ENCODE results near the gene EXOC4. TPM values are rescaled to one million over a fixed set of nuclear protein-coding genes. Genes with fewer than 3 reads are reported as not detected.

The EXOC4 gene
- total and polyA plus RNA-seq, 9 donors, result 26.8 to 80.5 (median 70.7) TPM

- no peaks in the 10 kb centered on the region for H3K9me3 ChIP-seq
- H3K4me3 ChIP-seq, result no peak overlapping the region
- WGBS, 3 donors, result 97 to 100% (median 97%) methylated on average over 2 of the region's 2 CpGs
- no peak for DNase-seq
- H3K27ac ChIP-seq, result no peak overlapping the region
- H3K36me3 ChIP-seq, result no peaks in the 10 kb centered on the region
- intact Hi-C loops (cut with DNase I), result no loop called here
- TF ChIP-seq POLR2A (IDR thresholded peaks at IDR 0.05), result no peak
- TF ChIP-seq, protein P1, sequence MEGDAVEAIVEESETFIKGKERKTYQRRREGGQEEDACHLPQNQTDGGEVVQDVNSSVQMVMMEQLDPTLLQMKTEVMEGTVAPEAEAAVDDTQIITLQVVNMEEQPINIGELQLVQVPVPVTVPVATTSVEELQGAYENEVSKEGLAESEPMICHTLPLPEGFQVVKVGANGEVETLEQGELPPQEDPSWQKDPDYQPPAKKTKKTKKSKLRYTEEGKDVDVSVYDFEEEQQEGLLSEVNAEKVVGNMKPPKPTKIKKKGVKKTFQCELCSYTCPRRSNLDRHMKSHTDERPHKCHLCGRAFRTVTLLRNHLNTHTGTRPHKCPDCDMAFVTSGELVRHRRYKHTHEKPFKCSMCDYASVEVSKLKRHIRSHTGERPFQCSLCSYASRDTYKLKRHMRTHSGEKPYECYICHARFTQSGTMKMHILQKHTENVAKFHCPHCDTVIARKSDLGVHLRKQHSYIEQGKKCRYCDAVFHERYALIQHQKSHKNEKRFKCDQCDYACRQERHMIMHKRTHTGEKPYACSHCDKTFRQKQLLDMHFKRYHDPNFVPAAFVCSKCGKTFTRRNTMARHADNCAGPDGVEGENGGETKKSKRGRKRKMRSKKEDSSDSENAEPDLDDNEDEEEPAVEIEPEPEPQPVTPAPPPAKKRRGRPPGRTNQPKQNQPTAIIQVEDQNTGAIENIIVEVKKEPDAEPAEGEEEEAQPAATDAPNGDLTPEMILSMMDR (IDR thresholded peaks at IDR 0.05), result no peak
- no peak for TF ChIP-seq EP300 (IDR thresholded peaks at IDR 0.05)
- no peaks in the 10 kb centered on the region for H3K4me1 ChIP-seq (ENCODE audit: insufficient read depth)
- H3K27me3 ChIP-seq, result no peaks in the 10 kb centered on the region
These were observed 269.6 kb downstream of the EXOC4 start for GRCh38 chr7:133522501-133522900.

DNA sequence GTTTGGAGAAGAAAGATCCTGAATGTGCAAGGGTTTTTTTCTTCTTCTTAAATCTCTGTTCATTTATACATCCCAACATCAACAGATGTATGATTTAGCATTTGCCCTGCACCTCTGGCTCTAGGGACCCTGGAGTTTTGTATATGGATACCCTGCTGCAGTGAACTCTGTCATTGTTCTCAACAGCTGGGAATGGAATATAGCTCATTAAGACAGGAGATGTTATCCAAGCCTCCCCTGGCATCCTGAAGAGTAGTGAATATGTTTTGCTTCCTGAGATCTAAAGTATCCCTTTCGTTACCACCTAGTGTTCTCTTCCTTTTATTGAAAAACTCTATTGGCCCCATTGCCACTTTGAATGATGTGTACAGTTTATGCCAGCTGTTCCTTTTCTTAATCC, 275.9 kb downstream of the EXOC4 start:
- Histone ChIP-seq H3K27me3 (no peaks in the 10 kb centered on the region), H3K36me3 (no peaks in the 10 kb centered on the region), H3K9me3 (no peaks in the 10 kb centered on the region), H3K4me1 (ENCODE audit: insufficient read depth) (peaks cover 2% of the 10 kb centered on the region), H3K4me3 (no peak overlapping the region), H3K27ac (no peak overlapping the region)
- 65 to 76% (median 70%) methylated on average over 1 of the region's 1 CpG for WGBS, 3 donors
- TF ChIP-seq POLR2A (IDR thresholded peaks at IDR 0.05), result no peak
- TF ChIP-seq, protein P1 (IDR thresholded peaks at IDR 0.05), result no peak
- TF ChIP-seq EP300 (IDR thresholded peaks at IDR 0.05), result no peak
- intact Hi-C loops (cut with DNase I), result no loop called here
- no peak for DNase-seq

DNA sequence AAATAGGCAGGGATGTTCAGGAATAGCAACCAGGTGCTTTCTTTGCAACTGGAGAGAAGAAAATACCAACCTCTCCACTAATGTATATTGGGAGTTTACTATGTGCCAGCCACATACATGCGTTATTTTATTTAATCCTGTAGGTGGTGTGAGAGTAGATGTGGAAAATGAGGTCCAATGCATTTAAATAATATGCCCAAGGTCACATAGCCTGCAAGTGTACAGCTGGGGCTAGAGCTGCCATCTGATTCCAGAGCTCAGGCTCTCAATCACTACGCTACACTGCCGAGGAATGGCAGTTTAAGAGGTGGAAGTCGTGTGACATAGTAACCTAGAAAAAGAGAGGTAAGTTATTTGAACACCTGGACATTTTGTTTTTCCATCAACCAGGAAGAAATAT, 277.0 kb downstream of the EXOC4 start:
- Histone ChIP-seq H3K4me1 (ENCODE audit: insufficient read depth) (peaks cover 2% of the 10 kb centered on the region), H3K27me3 (no peaks in the 10 kb centered on the region), H3K36me3 (no peaks in the 10 kb centered on the region), H3K4me3 (no peak overlapping the region), H3K27ac (no peak overlapping the region), H3K9me3 (no peaks in the 10 kb centered on the region)
- no peak for TF ChIP-seq EP300 (IDR thresholded peaks at IDR 0.05)
- TF ChIP-seq POLR2A (IDR thresholded peaks at IDR 0.05), result no peak
- TF ChIP-seq, protein P1 (IDR thresholded peaks at IDR 0.05), result no peak
- DNase-seq, result no peak
- 81 to 87% (median 86%) methylated on average over 4 of the region's 4 CpGs for WGBS, 3 donors
- intact Hi-C loops (cut with DNase I), result no loop called here

- DNase-seq, result no peak
- Histone ChIP-seq H3K27ac (no peak overlapping the region), H3K36me3 (no peaks in the 10 kb centered on the region), H3K9me3 (no peaks in the 10 kb centered on the region), H3K27me3 (no peaks in the 10 kb centered on the region), H3K4me1 (ENCODE audit: insufficient read depth) (peaks cover 2% of the 10 kb centered on the region), H3K4me3 (no peak overlapping the region)
- WGBS, 3 donors, result 34 to 43% (median 42%) methylated on average over 4 of the region's 4 CpGs
- intact Hi-C loops (cut with DNase I), result no loop called here
- TF ChIP-seq, protein P1 (IDR thresholded peaks at IDR 0.05), result no peak
- no peak for TF ChIP-seq EP300 (IDR thresholded peaks at IDR 0.05)
- no peak for TF ChIP-seq POLR2A (IDR thresholded peaks at IDR 0.05)
These were observed 277.8 kb downstream of the EXOC4 start for GRCh38 chr7:133530682-133531081.

Measured in ovary (tissue), 9 donors.